Uterus (tissue), 4 donors: ENCODE results near the gene PAQR5. TPM values are rescaled to one million over a fixed set of nuclear protein-coding genes. Genes with fewer than 3 reads are reported as not detected.
A peak's percentile ranks its signal among the peaks of the same experiment; 100 is the strongest.
"Not testable (repeated sequence)": the region's sequence is repeated elsewhere in the genome, so short reads cannot be mapped to it uniquely, and the experiment has no call there.

Experiments
- DNase-seq, 2 donors: peaks; one replicate each; pipeline ENCODE4 v3.0.0-alpha.2; 2019 to 2020
- H3K27ac ChIP-seq, 2 donors: fragments of 200-600 bp; sonication (generic); 1 replicate in 1 of 2; 2 replicates in 1 of 2; pipeline ENCODE4 v1.5.1; 2016 to 2018
- H3K27me3 ChIP-seq, 2 donors: fragments of 200-600 bp; sonication (generic); one replicate each; pipeline ENCODE4 v1.5.1; 2018 to 2019; ENCODE audit warnings: control low read depth in 1 of 2
- H3K36me3 ChIP-seq, 2 donors: fragments of 200-600 bp; sonication (generic); one replicate each; pipeline ENCODE4 v1.5.1; 2019; ENCODE audit warnings: control low read depth in 1 of 2
- H3K4me1 ChIP-seq, 2 donors: fragments of 200-600 bp; sonication (generic); one replicate each; pipeline ENCODE4 v1.5.1; 2018 to 2019; ENCODE audit warnings: control low read depth in 1 of 2
- H3K4me3 ChIP-seq, 2 donors: fragments of 200-600 bp; sonication (generic); 1 replicate in 1 of 2; 2 replicates in 1 of 2; pipeline ENCODE4 v1.5.1; 2018 to 2019; ENCODE audit warnings: mild to moderate bottlenecking in 1 of 2
- H3K9me3 ChIP-seq, 2 donors: fragments of 200-600 bp; sonication (generic); one replicate each; pipeline ENCODE4 v1.5.1; 2019; ENCODE audit warnings: control low read depth in 1 of 2
- POLR2A ChIP-seq, 2 donors: fragments of 450-650 bp; IDR thresholded peaks; one replicate each; pipeline ENCODE4 v1.6.1; 2016; ENCODE audit warnings: antibody characterized with exemption in 2 of 2, mild to moderate bottlenecking in 1 of 2, moderate library complexity in 1 of 2
- intact Hi-C: fragments of 100-400 bp; cut with DNase I; formaldehyde crosslinking; loops from one replicate; pipeline ENCODE4 v1.15.1; 2023; ENCODE audit warnings: low total_unique reads
- total RNA-seq, 4 donors: library from RNA; depleted of rRNA in 3 of 4; stranded (reverse); fragments of >200 nt in 3 of 4; gene quantifications; one replicate each; pipeline versions ENCODE4 v1.1.0 to v1.2.4, GENCODE V29; 2014 to 2023
- TF ChIP-seq, protein P1 (sequence below), 4 experiments: fragments of 200-600 bp in 2 of 4; fragments of 450-650 bp in 2 of 4; sonication (generic) in 2 of 4; IDR thresholded peaks; one replicate each; pipeline ENCODE4 v1.5.1; 2016 to 2019; ENCODE audit warnings: antibody characterized with exemption in 4 of 4, mild to moderate bottlenecking in 2 of 4, moderate library complexity in 1 of 4
- donor health status: DM: yes; HTN: yes; CAD: no.

Gene PAQR5
- total RNA-seq, 4 donors from 2014 or later, result 0.28 to 0.61 TPM; not detected in 2

DNA sequence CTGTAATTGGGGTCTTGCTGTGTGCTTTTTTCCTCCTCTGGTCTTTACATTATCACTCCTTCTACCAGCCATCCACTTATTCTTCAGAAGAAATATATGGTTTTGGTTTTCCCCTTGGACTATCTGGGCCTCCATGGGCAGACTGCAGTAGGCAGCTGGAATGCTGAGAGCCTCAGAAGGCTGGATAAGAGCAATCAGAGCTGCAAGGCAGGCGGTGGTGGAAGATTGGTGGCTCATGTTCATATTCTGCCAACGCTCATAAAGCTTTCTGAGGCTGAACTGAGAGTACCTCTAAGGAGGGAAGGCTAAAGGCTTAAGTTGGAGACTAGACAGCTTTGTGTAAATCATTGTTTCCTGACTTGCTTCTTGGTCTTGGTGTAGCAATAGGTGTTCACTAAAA lies 148.2 kb downstream of the PAQR5 start:
- Histone ChIP-seq H3K36me3 (no peaks in the 10 kb centered on the region), H3K4me3 (no peak overlapping the region), H3K27me3 (no peaks in the 10 kb centered on the region), H3K9me3 (no peaks in the 10 kb centered on the region), H3K27ac (no peak overlapping the region), H3K4me1 (no peaks in the 10 kb centered on the region)
- TF ChIP-seq, protein P1, sequence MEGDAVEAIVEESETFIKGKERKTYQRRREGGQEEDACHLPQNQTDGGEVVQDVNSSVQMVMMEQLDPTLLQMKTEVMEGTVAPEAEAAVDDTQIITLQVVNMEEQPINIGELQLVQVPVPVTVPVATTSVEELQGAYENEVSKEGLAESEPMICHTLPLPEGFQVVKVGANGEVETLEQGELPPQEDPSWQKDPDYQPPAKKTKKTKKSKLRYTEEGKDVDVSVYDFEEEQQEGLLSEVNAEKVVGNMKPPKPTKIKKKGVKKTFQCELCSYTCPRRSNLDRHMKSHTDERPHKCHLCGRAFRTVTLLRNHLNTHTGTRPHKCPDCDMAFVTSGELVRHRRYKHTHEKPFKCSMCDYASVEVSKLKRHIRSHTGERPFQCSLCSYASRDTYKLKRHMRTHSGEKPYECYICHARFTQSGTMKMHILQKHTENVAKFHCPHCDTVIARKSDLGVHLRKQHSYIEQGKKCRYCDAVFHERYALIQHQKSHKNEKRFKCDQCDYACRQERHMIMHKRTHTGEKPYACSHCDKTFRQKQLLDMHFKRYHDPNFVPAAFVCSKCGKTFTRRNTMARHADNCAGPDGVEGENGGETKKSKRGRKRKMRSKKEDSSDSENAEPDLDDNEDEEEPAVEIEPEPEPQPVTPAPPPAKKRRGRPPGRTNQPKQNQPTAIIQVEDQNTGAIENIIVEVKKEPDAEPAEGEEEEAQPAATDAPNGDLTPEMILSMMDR (IDR thresholded peaks at IDR 0.05), result no peak
- TF ChIP-seq POLR2A (IDR thresholded peaks at IDR 0.05), result no peak
- DNase-seq, result no peak
- intact Hi-C loops, result no loop called here

DNA sequence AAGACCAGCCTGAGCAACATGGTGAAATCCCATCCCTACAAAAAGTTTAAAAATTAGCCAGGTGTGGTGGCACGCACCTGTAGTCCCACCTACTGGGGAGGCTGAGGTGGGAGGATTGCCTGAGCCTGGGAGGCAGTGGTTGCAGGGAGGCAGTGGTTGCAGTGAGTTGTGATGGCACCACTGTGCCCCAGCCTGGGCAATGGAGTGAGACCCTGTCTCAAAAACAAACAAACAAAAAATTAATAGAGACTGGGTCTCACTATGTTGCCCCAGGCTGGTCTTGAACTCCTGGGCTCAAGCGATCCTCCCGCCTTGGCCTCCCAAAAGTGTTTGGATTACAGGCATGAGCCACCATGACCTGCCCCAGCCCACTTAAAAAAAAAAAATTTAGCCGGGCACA lies 151.5 kb downstream of the PAQR5 start:
- H3K4me1 ChIP-seq, H3K36me3 ChIP-seq, intact Hi-C loops, H3K9me3 ChIP-seq, H3K27me3 ChIP-seq, H3K4me3 ChIP-seq, DNase-seq, H3K27ac ChIP-seq: not testable (repeated sequence)

DNA sequence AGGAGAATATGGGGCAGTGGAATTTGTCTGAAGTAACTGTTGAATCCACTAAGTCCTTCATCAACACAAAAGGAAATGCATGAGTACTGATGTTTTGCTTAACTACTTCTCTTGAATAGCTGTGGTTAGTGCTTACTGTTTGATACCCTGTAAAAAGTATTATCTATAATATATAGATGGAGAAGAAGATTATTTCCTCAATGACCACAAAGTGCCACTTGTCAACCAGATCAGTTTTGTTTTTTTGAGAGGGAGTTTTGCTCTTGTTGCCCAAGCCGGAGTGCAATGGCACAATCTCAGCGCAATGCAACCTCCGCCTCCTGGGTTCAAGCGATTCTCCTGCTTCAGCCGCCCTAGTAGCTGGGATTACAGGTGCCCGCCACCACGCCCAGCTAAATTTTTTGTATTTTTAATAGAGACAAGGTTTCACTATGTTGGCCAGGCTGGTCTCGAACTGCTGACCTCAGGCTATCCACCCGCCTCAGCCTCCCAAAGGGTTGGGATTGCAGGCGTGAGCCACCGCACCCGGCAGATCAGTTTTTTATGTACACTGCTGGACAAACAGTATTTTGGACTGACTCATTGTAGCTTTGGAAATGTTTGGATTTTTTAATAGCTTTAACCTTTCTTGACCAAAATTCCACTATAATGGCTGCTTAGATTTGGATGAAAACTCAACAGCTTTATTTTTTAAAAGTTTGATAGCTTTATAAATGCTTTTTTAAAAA lies 152.4 kb downstream of the PAQR5 start:
- intact Hi-C loops, result no loop called here
- no peak for DNase-seq
- Histone ChIP-seq H3K9me3 (no peaks in the 10 kb centered on the region), H3K27ac (peak overlapping the region; percentile 91 to 95), H3K36me3 (no peaks in the 10 kb centered on the region), H3K4me3 (peak overlapping the region in 1 of 2 donors; percentile 76), H3K4me1 (peaks cover 0 to 5% of the 10 kb centered on the region in 2 donors), H3K27me3 (no peaks in the 10 kb centered on the region)
- TF ChIP-seq POLR2A (IDR thresholded peaks at IDR 0.05), result no peak
- TF ChIP-seq, protein P1 (IDR thresholded peaks at IDR 0.05), result no peak

DNA sequence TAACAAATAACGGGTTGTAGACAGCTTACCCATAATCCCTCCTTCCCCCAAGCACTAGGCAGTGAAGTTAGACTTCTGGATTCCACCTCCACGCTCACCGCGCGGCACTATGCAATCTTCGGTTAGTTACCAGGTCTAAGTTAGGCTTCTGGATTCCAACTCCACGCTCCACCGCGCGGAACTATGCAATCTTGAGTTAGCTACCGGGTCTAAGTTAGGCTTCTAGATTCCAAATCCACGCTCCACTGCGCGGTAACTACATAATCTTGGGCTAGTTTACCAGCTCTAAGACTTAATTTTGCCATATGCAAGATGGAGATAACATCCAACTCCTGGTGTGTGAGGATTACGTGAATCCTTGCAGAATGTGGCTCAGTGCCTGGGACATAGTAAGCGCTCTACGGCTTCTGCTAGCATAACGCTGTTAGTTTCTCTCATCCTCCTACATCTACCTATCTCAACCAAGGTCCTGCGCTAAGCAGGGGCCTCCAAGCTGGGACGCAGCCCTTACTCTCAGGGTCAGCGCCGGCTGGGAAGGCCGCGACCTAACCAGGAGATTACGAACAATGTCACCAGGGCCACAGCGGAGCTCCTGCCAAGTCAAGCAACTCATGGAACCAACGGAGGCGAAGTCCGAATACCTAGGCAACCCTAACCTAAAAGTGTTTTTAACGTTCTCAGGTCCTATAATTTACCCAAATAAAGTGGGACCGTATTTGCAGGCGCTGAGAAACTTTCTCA lies 153.4 kb downstream of the PAQR5 start:
- intact Hi-C loops, result no loop called here

DNA sequence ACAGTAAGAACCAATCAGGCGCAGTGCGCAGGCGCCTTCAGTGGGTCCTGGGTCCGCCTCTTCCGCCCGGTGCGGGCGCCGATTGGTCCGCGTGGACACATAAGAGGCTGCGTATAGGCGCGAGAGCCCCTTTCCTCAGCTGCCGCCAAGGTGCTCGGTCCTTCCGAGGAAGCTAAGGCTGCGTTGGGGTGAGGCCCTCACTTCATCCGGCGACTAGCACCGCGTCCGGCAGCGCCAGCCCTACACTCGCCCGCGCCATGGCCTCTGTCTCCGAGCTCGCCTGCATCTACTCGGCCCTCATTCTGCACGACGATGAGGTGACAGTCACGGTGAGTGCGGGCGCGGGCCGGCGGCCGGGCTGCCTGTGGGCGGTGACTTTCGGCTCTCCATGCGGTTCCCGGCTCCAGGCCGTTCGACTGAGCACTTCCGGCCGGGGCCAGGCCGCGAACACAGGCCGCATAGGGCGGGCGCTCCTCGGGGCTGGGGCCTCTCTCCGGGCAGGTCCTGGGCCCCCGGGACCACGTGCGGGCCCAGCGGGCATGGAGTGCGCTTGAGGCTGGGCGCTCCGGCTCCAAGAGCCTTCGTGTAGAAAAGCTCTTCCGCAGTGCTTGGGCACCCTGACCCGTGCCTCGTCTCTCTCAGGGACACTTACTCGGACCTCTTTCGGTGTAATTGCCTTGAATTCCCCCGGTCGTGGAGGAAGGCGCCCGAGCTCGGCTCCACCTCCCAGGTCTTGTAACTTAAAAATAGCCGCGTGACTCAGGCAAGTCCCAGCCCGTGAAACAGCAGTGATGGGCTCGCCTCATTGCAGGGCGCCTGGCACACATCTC lies 154.2 kb downstream of the PAQR5 start, which contains the start of gene RPLP1:
Gene RPLP1, plus strand, starts transcription at position 127 of the 830 bp plus-strand sequence. Its CDS starts 131 bp downstream, at position 258.
- Histone ChIP-seq H3K4me3 (peak within 1 kb of the TSS; percentile 74 to 76), H3K36me3 (no peaks in the 10 kb centered on the region), H3K9me3 (no peaks in the 10 kb centered on the region), H3K27me3 (no peaks in the 10 kb centered on the region), H3K4me1 (peaks cover 0 to 5% of the 10 kb centered on the region in 2 donors), H3K27ac (peak within 1 kb of the TSS; percentile 91 to 95)
- intact Hi-C loops, result no loop called here
- peak; percentile 96 for DNase-seq
- TF ChIP-seq, protein P1 (IDR thresholded peaks at IDR 0.05), result peak in 1 of 4 experiments; percentile 9
- peak; percentile 89 to 90 for TF ChIP-seq POLR2A (IDR thresholded peaks at IDR 0.05)

More for the DNA sequence above, 153.4 kb downstream of the PAQR5 start:
- no peaks in the 10 kb centered on the region for H3K9me3 ChIP-seq
- peak overlapping the region; percentile 74 to 76 for H3K4me3 ChIP-seq
- DNase-seq, result peak in 1 of 2 donors; percentile 30
- no peaks in the 10 kb centered on the region for H3K36me3 ChIP-seq
- TF ChIP-seq, protein P1 (IDR thresholded peaks at IDR 0.05), result no peak
- TF ChIP-seq POLR2A (IDR thresholded peaks at IDR 0.05), result no peak
- no peaks in the 10 kb centered on the region for H3K27me3 ChIP-seq
- H3K27ac ChIP-seq, result peak overlapping the region; percentile 91 to 95
- H3K4me1 ChIP-seq, result peaks cover 0 to 5% of the 10 kb centered on the region in 2 donors
